NT2/D1 (cell line): ENCODE results near the gene SBSN.

Experiments used
- YY1 ChIP-seq: IDR thresholded peaks from 2 replicates; pipeline ENCODE4 v1.6.1; 2011; ENCODE audit not compliant: insufficient read length, insufficient read depth
- ZNF274 ChIP-seq: IDR thresholded peaks from 2 replicates; pipeline ENCODE4 v1.6.1; 2011; ENCODE audit warnings: mild to moderate bottlenecking, low read depth, low read length

GRCh38 chr19:35559281-35559659, 31.2 kb upstream of the SBSN start:
- no peak for TF ChIP-seq YY1
- no peak for TF ChIP-seq ZNF274
